Suprapubic skin (tissue), 4 donors: Measurements from ENCODE around the gene VCX2. TPM values are rescaled to one million over a fixed set of nuclear protein-coding genes. Genes with fewer than 3 reads are reported as not detected.

ENCODE experiments used
- DNase-seq, 2 donors: peaks; one replicate each; pipeline ENCODE4 v3.0.0-alpha.2; 2019; ENCODE audit warnings: low spot score in 2 of 2
- H3K27ac ChIP-seq: fragments of 200-600 bp; sonication (generic); one replicate; pipeline ENCODE4 v1.5.1; 2019
- H3K27me3 ChIP-seq: fragments of 200-600 bp; sonication (generic); one replicate; pipeline ENCODE4 v1.5.1; 2019
- H3K36me3 ChIP-seq: fragments of 200-600 bp; sonication (generic); one replicate; pipeline ENCODE4 v1.5.1; 2019
- H3K4me1 ChIP-seq: fragments of 200-600 bp; sonication (generic); one replicate; pipeline ENCODE4 v1.5.1; 2019
- H3K4me3 ChIP-seq: fragments of 200-600 bp; sonication (generic); one replicate; pipeline ENCODE4 v1.5.1; 2019; ENCODE audit warnings: mild to moderate bottlenecking
- H3K9me3 ChIP-seq: fragments of 200-600 bp; sonication (generic); one replicate; pipeline ENCODE4 v1.5.1; 2019
- EP300 ChIP-seq: sonication (generic); formaldehyde crosslinking; IDR thresholded peaks from one replicate; pipeline ENCODE4 v1.6.1; 2017; ENCODE audit warnings: antibody characterized with exemption
- POLR2A ChIP-seq, 2 donors: fragments of 450-650 bp; IDR thresholded peaks; one replicate each; pipeline ENCODE4 v1.6.1; 2017; ENCODE audit warnings: antibody characterized with exemption in 2 of 2, mild to moderate bottlenecking in 2 of 2, moderate library complexity in 2 of 2
- POLR2AphosphoS5 ChIP-seq, 3 donors: sonication (generic); formaldehyde crosslinking; IDR thresholded peaks; one replicate each; pipeline ENCODE4 v1.6.1; 2017; ENCODE audit warnings: antibody characterized with exemption in 3 of 3
- WGBS: methylation state at CpG from one replicate; pipeline ENCODE4 v1.1.5; 2018; 5-methylcytosine and 5-hydroxymethylcytosine counted together
- total RNA-seq, 4 donors: library from RNA; depleted of rRNA; stranded (reverse); fragments of >200 nt; gene quantifications; one replicate each; pipeline ENCODE4 v1.1.0, GENCODE V29; 2016
- TF ChIP-seq, protein P1 (sequence below), 2 donors: fragments of 200-600 bp in 1 of 2; fragments of 450-650 bp in 1 of 2; sonication (generic) in 1 of 2; IDR thresholded peaks; one replicate each; pipeline ENCODE4 v1.5.1; 2016 to 2019; ENCODE audit warnings: antibody characterized with exemption in 2 of 2, mild to moderate bottlenecking in 1 of 2, moderate library complexity in 1 of 2

VCX2 gene
- total RNA-seq, 4 donors from 2014 or later = not detected

DNA sequence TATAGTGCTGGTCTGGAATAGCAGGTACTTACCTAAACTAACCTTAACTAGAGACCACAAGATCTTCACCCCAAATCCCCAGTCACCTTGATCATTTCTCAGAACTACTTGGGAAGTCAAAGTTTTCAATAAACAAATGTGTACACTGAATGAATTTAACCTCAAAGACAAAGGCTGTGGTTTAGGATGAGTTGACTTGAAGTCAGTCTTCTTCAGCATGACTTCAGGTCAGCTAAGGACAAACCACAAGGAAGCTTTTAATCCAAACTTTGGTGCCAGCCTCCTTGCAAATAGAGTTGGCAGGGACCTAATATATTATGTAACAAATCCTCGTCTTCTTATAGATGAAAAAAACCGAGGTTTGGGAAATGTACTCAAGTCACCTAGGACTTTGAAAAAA is 21.2 kb upstream of the VCX2 start:
- no peaks in the 10 kb centered on the region for H3K4me1 ChIP-seq
- H3K4me3 ChIP-seq = no peak overlapping the region
- H3K9me3 ChIP-seq = no peaks in the 10 kb centered on the region
- H3K27me3 ChIP-seq = no peaks in the 10 kb centered on the region
- WGBS = 45% methylated on average over 2 of the region's 2 CpGs
- no peaks in the 10 kb centered on the region for H3K36me3 ChIP-seq
- TF ChIP-seq EP300 (no peak), POLR2AphosphoS5 (IDR thresholded peaks at IDR 0.05) (no peak), POLR2A (IDR thresholded peaks at IDR 0.05) (no peak)
- TF ChIP-seq, protein P1, sequence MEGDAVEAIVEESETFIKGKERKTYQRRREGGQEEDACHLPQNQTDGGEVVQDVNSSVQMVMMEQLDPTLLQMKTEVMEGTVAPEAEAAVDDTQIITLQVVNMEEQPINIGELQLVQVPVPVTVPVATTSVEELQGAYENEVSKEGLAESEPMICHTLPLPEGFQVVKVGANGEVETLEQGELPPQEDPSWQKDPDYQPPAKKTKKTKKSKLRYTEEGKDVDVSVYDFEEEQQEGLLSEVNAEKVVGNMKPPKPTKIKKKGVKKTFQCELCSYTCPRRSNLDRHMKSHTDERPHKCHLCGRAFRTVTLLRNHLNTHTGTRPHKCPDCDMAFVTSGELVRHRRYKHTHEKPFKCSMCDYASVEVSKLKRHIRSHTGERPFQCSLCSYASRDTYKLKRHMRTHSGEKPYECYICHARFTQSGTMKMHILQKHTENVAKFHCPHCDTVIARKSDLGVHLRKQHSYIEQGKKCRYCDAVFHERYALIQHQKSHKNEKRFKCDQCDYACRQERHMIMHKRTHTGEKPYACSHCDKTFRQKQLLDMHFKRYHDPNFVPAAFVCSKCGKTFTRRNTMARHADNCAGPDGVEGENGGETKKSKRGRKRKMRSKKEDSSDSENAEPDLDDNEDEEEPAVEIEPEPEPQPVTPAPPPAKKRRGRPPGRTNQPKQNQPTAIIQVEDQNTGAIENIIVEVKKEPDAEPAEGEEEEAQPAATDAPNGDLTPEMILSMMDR (IDR thresholded peaks at IDR 0.05) = no peak
- DNase-seq = no peak
- H3K27ac ChIP-seq = no peak overlapping the region

- H3K27me3 ChIP-seq = no peaks in the 10 kb centered on the region
- H3K4me3 ChIP-seq = no peak overlapping the region
- H3K27ac ChIP-seq = no peak overlapping the region
- no peaks in the 10 kb centered on the region for H3K9me3 ChIP-seq
- no peak for DNase-seq
- H3K4me1 ChIP-seq = no peaks in the 10 kb centered on the region
- H3K36me3 ChIP-seq = no peaks in the 10 kb centered on the region
- WGBS = 62% methylated on average over 8 of the region's 8 CpGs
- no peak for TF ChIP-seq POLR2A (IDR thresholded peaks at IDR 0.05)
- no peak for TF ChIP-seq EP300
- TF ChIP-seq POLR2AphosphoS5 (IDR thresholded peaks at IDR 0.05) = no peak
- TF ChIP-seq, protein P1 (IDR thresholded peaks at IDR 0.05) = no peak
Observed at GRCh38 chrX:8191022-8191421, 20.0 kb upstream of the VCX2 start.

GRCh38 chrX:8190341-8190830 is 19.3 kb upstream of the VCX2 start:
- 70% methylated on average over 4 of the region's 4 CpGs for WGBS
- no peak for TF ChIP-seq POLR2A (IDR thresholded peaks at IDR 0.05)
- TF ChIP-seq EP300 = no peak
- no peak for TF ChIP-seq POLR2AphosphoS5 (IDR thresholded peaks at IDR 0.05)
- TF ChIP-seq, protein P1 (IDR thresholded peaks at IDR 0.05) = no peak
- Histone ChIP-seq H3K4me3 (no peak overlapping the region), H3K9me3 (no peaks in the 10 kb centered on the region), H3K27ac (no peak overlapping the region), H3K4me1 (no peaks in the 10 kb centered on the region), H3K36me3 (no peaks in the 10 kb centered on the region), H3K27me3 (no peaks in the 10 kb centered on the region)
- no peak for DNase-seq

- no peak for TF ChIP-seq POLR2AphosphoS5 (IDR thresholded peaks at IDR 0.05)
- no peak for TF ChIP-seq EP300
- TF ChIP-seq POLR2A (IDR thresholded peaks at IDR 0.05) = no peak
- TF ChIP-seq, protein P1 (IDR thresholded peaks at IDR 0.05) = no peak
- H3K4me1 ChIP-seq = no peaks in the 10 kb centered on the region
- 63% methylated on average over 6 of the region's 6 CpGs for WGBS
- H3K4me3 ChIP-seq = no peak overlapping the region
- H3K9me3 ChIP-seq = no peaks in the 10 kb centered on the region
- no peaks in the 10 kb centered on the region for H3K27me3 ChIP-seq
- H3K27ac ChIP-seq = no peak overlapping the region
- DNase-seq = no peak
- H3K36me3 ChIP-seq = no peaks in the 10 kb centered on the region
Observed at GRCh38 chrX:8189096-8189830, 18.2 kb upstream of the VCX2 start.

GRCh38 chrX:8183346-8183745 is 12.3 kb upstream of the VCX2 start:
- TF ChIP-seq POLR2A (IDR thresholded peaks at IDR 0.05) (no peak), EP300 (no peak), POLR2AphosphoS5 (IDR thresholded peaks at IDR 0.05) (no peak)
- TF ChIP-seq, protein P1 (IDR thresholded peaks at IDR 0.05) = no peak
- 64% methylated on average over 1 of the region's 1 CpG for WGBS
- no peak overlapping the region for H3K4me3 ChIP-seq
- DNase-seq = no peak
- no peak overlapping the region for H3K27ac ChIP-seq
- no peaks in the 10 kb centered on the region for H3K36me3 ChIP-seq
- no peaks in the 10 kb centered on the region for H3K4me1 ChIP-seq
- no peaks in the 10 kb centered on the region for H3K9me3 ChIP-seq
- no peaks in the 10 kb centered on the region for H3K27me3 ChIP-seq
